Activated CD4-positive, CD25-positive, alpha-beta regulatory T cell treated with anti-CD3 and anti-CD28 coated beads, Interleukin-2, amount 50 U/mL, for 24 hours (primary cell): ENCODE results near the gene MYOF.
"Not testable (repeated sequence)": the region's sequence is repeated elsewhere in the genome, so short reads cannot be mapped to it uniquely, and the experiment has no call there.

Experiments used
- ATAC-seq, 2 donors: fragments of 150-1000 bp; cut with Tn5 transposase; one replicate each; pipeline ENCODE4 v1.10.0; 2021; ENCODE audit warnings: mild to moderate bottlenecking in 1 of 2, moderate library complexity in 1 of 2

Gene MYOF

GRCh38 chr10:93379731-93380575 lies 102.2 kb downstream of the MYOF start:
- peak; percentile 92 for ATAC-seq

- peak; percentile 40 to 49 for ATAC-seq
Observed at GRCh38 chr10:93378997-93379730, 103.0 kb downstream of the MYOF start.

DNA sequence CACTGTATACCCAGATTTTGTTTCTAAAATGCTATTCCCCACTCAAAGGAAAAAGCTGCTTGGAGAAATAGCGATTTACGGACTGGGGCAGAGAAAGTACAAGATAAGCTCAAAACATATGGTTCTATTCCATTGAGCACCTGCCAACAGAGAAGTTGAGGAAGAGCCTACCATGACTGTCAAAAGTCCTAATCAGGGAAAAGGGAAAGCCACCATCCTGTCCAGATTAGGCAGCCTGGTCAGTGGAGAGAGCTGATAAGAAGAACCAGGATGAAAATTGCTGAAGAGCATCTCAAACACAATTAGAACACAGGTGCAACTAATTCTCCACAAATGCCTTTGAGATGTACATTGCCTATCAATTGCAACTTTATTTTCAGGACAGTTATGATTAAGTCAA lies 104.1 kb downstream of the MYOF start:
- no peak for ATAC-seq

GRCh38 chr10:93376372-93377293 lies 105.5 kb downstream of the MYOF start:
- peak; percentile 27 to 33 for ATAC-seq

GRCh38 chr10:93370961-93371360 lies 111.2 kb downstream of the MYOF start:
- no peak for ATAC-seq

- no peak for ATAC-seq
Observed at GRCh38 chr10:93369588-93370164, 112.5 kb downstream of the MYOF start.

DNA sequence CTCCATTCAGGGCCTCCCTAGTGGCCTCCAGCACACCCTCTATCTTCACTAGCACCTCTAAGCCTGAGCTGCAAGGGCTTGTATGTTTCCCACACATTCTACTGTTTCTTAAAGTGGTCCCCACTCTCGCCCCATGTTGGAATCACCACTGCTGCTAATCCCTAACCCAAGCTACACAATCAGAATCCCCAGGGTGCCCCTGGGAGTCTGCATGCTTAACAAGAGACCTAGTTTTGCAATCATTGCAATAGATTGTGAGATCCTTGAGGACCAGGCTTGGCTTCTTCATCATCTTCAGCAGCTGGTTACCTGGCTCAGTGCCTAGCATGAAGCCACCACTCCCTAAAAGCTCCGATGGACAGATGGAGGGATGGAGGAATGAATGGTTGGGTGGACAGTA lies 113.9 kb downstream of the MYOF start:
- no peak for ATAC-seq

- peak; percentile 41 to 49 for ATAC-seq
Observed at GRCh38 chr10:93367664-93368063, 114.5 kb downstream of the MYOF start.

DNA sequence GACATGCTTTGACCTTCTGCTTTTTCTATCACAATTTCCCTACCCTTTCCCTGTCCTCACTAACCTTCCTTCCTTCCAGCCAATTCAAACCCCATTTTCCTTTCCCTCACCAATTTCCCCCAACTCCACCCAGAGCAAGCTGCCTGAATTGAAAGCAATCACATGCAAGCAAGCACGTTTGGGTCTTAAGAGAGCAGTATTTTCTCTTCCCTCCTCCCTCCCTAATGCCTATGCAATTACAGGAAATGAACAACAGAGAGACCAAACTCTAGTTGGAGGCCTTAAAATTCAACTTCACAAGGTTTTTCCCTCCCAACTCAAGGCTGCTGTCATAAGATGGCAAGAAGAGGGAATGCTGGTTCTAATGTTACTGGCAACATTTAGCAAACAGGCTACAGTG lies 117.2 kb downstream of the MYOF start:
- no peak for ATAC-seq

DNA sequence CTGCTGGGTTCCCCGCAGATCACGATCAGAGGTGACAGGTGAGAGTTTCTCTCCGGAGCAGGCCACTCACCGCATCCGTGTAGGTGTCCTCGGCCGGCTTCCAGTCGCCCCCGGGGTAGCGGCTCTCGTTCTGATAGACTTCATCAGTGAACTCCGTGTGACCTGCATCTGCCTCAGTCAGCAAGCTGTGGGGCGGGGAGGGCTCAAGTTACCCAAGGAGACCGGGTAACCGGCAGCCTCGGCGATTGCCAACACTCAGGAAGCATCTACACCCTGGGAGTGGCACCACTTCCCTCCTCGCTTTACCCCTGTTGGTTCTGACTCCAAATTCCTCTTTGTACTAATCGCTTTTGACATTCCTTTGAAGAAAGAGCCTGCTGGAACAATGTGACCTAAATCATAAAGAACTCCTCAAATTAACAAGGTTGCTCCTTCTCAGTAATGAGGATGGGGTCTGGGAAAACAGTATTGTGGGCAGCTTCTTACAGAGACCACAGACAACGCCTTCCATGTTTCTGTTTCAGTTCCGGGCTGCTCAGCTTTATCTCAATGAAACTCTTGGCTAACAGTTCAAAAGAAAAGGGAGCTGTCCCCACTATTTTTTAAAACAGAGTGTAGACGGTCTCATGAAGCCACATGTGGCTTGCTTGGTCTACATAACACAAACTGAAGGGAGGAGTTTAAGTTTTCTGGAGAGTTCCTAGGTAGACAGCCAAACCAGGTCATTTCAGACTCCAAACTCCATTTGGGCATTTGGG lies 118.1 kb downstream of the MYOF start:
- no peak for ATAC-seq

DNA sequence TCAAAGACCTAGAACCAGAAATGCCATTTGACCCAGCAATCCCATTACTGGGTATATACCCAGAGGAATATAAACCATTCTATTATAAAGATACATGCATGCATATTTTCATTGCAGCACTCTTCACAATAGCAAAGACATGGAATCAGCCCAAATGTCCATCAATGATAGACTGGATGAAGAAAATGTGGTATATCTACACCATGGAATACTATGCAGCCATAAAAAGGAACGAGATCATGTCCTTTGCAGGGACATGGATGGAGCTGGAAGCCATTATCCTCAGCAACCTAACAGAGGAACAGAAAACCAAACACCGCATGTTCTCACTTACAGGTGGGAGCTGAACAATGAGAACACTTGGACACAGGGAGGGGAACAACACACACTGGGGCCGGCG lies 123.7 kb downstream of the MYOF start:
- ATAC-seq = not testable (repeated sequence)

DNA sequence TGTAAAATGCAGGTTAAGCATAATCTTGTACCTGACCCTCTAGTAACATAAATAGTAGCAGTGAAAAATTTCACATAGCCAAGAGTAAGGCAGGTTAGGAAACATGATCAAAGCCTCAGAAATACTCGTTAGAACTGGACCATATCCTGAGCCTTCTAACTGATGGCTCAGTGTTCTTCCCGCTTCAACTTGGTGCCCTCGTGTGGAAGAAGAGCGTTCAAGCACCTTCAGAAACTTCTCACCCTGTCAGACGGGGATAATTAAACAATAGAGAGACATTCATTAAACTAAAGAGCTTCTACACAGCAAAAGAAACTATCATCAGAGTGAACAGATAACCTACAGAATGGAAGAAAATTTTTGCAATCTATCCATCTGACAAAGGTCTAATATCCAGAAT lies 124.5 kb downstream of the MYOF start:
- ATAC-seq = peak; percentile 51 to 70

DNA sequence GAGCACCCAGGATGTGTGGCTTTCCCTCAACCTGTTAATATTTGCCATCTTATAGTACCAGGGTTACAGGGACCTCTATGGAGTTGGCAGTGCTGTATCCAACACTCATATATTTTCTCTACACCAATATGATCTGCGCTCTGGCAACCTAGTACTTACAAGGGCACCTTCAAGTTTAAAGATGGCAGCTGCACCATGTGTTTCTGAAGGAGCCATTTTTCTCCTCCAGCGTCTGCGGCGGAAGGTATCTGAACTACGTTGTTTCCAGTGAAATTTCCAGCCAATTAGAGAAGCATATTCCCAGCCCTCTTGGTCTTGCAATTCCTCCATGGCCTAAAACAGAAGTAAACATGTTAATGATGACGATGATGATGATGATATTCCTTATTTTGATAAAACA lies 125.6 kb downstream of the MYOF start:
- no peak for ATAC-seq

DNA sequence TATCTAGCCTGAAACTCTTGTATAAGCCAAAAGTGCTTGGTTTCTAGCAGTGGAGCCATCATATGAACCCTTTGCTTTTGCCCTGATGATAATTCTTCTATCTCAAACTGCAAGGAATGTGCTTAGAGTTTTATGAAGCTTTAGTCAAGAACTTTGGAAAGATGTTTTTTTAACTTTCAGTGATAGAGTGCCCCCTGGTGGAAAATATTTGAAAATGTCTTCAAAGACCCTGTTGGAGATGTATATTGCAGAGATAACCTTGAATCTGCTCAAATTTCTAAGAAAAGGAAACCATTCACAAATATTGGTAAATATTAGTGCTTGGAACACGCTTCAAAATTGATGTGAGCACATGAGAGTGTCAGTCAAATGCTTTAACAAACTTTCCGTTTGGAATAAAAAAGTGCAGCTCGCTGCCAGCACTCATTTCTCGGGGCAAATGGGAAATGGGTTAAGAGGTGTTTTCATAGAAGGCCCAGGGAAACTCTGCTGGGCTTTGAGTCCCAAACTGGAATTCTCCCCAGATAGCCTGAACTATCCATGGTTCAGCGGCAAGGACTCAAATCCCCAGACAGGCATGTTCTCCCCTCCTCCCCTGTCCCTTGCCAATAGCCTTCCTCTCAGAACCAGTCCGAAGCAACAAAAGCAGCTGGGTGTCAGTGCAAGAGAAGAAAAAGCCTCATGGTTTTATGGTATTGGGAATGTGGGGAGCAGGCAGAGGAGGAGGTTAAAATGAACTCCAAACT lies 129.3 kb downstream of the MYOF start:
- ATAC-seq = no peak

GRCh38 chr10:93346694-93347093 lies 135.4 kb downstream of the MYOF start:
- ATAC-seq = no peak

GRCh38 chr10:93346108-93346507 lies 136.0 kb downstream of the MYOF start:
- peak in 1 of 2 donors; percentile 48 for ATAC-seq

DNA sequence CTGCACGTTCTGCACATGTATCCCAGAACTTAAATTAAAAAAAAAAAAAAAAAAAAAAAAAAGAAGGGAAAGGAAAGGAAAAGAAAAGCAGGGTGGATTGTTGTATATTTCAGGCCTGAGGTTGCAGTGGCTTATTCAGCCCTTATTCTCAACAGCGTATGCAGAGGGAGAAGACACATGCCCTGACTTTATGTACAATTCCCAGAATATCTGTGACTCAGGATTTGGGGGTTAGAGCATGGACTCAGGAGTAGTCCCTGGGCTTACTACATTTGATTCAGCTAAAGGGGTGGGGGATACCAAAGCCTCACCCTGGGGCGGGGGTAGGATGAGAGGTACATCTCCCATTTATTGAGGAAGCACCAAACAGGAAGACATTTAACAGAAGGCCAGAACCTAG lies 137.4 kb downstream of the MYOF start:
- no peak for ATAC-seq

DNA sequence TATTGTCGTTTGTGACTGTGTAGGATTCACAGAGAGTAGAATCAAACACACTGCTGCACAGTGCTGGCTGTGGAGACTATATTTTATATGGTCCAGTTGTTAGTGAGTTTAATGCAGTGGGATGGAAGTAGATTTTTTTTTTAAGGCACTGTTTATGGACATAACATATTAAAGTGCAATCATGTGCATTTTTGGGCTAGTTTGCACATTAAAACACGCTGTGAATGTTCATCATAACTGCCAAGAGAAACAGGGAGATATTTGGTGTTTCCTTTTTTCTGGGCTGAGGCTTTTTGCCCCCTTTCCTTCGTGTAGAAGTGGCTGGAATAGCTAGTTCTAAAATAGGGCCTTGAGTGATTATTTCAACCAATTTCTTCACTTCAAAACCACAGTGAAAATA lies 139.2 kb downstream of the MYOF start:
- no peak for ATAC-seq

DNA sequence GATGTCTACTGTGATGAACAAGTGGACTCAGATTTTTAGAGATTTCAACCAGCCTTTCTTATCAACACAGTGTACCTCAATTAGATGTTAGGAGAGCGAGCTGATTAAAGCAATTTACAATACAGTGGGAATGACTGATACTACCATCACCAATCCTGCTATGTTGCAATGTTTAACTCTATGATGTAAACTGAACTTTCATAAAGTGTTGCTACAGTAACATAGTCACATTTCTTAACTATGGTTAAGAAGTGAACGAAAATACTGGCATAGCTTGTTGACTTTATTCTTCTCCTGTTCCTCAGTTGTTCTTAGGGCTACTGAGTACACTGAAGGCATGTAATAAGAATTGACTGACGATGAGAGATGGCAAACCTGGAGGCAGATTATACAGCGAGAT lies 139.8 kb downstream of the MYOF start:
- no peak for ATAC-seq

DNA sequence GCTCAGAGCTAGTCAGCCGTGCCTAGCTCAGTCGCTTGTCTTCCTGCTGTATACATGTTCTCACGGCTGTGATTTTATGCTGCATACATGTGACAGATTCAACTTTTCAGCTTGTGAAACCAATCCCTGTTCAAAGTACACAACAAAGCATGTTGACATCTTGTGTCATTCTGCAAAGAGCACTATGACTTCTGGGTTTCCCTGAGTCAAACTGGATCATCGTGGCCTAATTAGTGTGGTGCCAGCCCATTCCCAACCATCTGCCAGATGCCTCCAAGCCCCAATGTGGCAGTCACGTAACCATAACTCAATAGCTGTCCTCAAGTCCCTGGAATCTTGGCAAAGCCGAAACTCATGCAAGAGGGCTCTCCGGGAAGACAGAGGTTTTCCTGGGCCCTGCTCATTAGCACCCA lies 144.8 kb downstream of the MYOF start:
- ATAC-seq = no peak

DNA sequence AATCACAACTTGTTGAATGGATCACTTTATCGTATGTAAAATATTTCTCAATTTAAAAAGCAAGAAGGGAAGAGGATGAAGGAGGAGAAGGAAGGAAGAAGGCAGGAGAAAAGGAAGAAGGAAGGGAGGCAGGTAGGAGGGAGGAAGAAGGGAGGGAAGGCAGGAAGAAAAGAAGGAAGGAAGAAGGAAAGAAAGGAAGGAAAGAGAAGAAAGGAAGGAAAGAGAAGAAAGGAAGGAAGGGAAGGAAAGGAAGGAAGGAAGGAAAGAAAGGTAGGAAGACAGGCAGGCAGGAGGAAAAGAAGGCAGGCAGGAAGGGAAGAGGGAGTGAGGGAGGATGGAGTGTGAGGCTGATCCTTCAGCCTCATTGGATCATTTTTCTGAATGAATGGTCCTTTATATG lies 145.5 kb downstream of the MYOF start:
- no peak for ATAC-seq
